PC-9 (cell line): ENCODE data around the gene NR1H2. TPM values are rescaled to one million over a fixed set of nuclear protein-coding genes. Genes with fewer than 3 reads are reported as not detected.

ENCODE experiments used
- BruUV-seq: library from RNA; stranded (reverse); fragments of 400-500 nt; replicated peaks from 2 replicates; lab custom pipeline; 2021; lab: Mats Ljungman, UMichigan
- CTCF ChIA-PET: fragments of 300-600 bp; sonication (Branson Sonifier 250); formaldehyde crosslinking; loops from one replicate; lab custom pipeline; 2022; ENCODE audit warnings: antibody characterized with exemption; lab: Charles Lee
- POLR2A ChIA-PET: fragments of 300-600 bp; sonication (Branson Sonifier 250); formaldehyde crosslinking; loops from one replicate; lab custom pipeline; 2022; ENCODE audit warnings: antibody characterized with exemption; ENCODE audit not compliant: unreplicated experiment; lab: Charles Lee
- DNase-seq, 2 experiments: peaks; one replicate each; pipeline versions ENCODE4 v3.0.0 to v3.0.0-alpha.2; 2015 to 2022; ENCODE audit warnings: mixed read lengths in 1 of 2
- H2AFZ ChIP-seq: fragments of 200-600 bp; sonication (generic); 2 replicates; pipeline ENCODE4 v1.8.1; 2017; ENCODE audit warnings: antibody characterized with exemption
- H3F3A ChIP-seq: fragments of 200-600 bp; sonication (generic); 2 replicates; pipeline ENCODE4 v1.8.1; 2017; ENCODE audit warnings: antibody characterized with exemption, mild to moderate bottlenecking, low read depth; ENCODE audit not compliant: insufficient read depth
- H3K27ac ChIP-seq: fragments of 200-600 bp; sonication (generic); 2 replicates; pipeline ENCODE4 v1.6.1; 2016; ENCODE audit warnings: mixed run types
- H3K27me3 ChIP-seq: fragments of 200-600 bp; sonication (generic); 2 replicates; pipeline ENCODE4 v1.6.1; 2016; ENCODE audit warnings: low read depth, mixed run types; ENCODE audit not compliant: insufficient read depth
- H3K36me3 ChIP-seq: fragments of 200-600 bp; sonication (generic); 2 replicates; pipeline ENCODE4 v1.6.1; 2016; ENCODE audit warnings: low read depth, mixed run types
- H3K4me1 ChIP-seq: fragments of 200-600 bp; sonication (generic); replicated peaks from 2 replicates; pipeline ENCODE4 v1.6.1; 2016; ENCODE audit warnings: mixed run types; ENCODE audit not compliant: insufficient read depth
- H3K4me2 ChIP-seq: fragments of 200-600 bp; sonication (generic); 2 replicates; pipeline ENCODE4 v1.6.1; 2017; ENCODE audit warnings: mixed run types
- H3K4me3 ChIP-seq: fragments of 200-600 bp; sonication (generic); 2 replicates; pipeline ENCODE4 v1.6.1; 2016; ENCODE audit warnings: mixed run types
- H3K79me2 ChIP-seq: fragments of 200-600 bp; sonication (generic); 2 replicates; pipeline ENCODE4 v1.6.1; 2017; ENCODE audit warnings: low read depth, mixed run types
- H3K9me2 ChIP-seq: fragments of 200-600 bp; sonication (generic); 2 replicates; pipeline ENCODE4 v1.8.1; 2017; ENCODE audit warnings: mild to moderate bottlenecking; ENCODE audit not compliant: insufficient read depth
- H3K9me3 ChIP-seq: fragments of 200-600 bp; sonication (generic); 2 replicates; pipeline ENCODE4 v1.8.1; 2016; ENCODE audit warnings: low read depth; ENCODE audit not compliant: insufficient read depth
- H4K20me1 ChIP-seq: fragments of 200-600 bp; sonication (generic); 2 replicates; pipeline ENCODE4 v1.8.1; 2017; ENCODE audit not compliant: insufficient read depth
- CTCF ChIP-seq: fragments of 200-600 bp; sonication (generic); conservative IDR thresholded peaks from 2 replicates; pipeline ENCODE4 v1.6.1; 2017; ENCODE audit warnings: mixed run types, antibody characterized with exemption, mild to moderate bottlenecking, moderate library complexity
- EZH2 ChIP-seq: fragments of 200-600 bp; sonication (generic); IDR thresholded peaks from 2 replicates; pipeline ENCODE4 v1.8.0; 2017; ENCODE audit warnings: antibody characterized with exemption, low read depth
- intact Hi-C: fragments of 100-400 bp; cut with micrococcal nuclease; formaldehyde crosslinking; loops from one replicate; pipeline ENCODE4 v1.10.0; 2022; ENCODE audit not compliant: unreplicated experiment
- total RNA-seq: library from RNA; stranded (reverse); gene quantifications from 2 replicates; pipeline ENCODE4 v1.2.3, GENCODE V29; 2021

The NR1H2 gene
- total RNA-seq, 1 experiment from 2014 or later: 77.5 TPM

DNA sequence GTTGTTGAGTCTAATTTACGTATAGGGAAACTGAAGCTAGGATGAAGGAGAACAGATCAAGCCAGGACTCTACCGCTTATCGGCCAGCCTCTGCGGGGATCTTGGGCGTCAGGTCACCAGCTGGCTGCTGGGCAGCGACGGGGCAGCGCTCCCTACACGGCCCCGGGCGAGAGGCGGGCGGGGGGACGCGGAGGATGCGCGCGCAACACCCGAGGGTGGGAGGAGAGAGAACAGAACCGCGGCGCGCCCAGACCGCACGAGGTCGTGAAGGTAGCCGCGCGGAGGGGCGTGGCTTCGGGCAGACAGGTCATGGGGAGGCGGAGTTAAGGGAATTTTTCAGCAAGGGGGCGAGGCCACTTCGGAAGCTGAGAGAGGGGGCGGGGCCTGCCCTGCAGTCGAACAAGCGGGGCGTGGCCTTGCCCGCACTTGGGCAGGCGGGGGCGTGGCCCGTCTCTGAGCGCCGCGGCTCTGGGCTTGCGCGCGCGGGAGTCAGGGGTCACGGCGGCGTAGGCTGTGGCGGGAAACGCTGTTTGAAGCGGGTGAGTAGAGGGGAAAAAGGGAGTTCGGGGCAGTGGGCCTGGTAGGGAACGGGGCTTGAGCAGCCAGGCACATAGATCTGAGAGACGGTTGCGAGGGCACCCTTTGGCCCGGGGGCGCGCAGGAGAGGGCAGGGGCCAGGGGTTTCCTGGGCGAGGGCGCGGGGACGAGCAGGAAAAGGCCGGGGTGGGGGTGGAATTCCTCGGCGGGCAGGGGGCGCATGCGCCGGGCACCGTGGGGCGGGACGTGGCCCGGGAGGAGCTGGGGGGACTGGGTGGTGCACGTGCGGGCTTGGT lies 7.8 kb downstream of the NR1H2 start, which contains the start of gene POLD1:
POLD1 (plus strand) TSS at position 496 of the 833 bp plus-strand sequence. CDS start 14,505 bp downstream, outside the sequence.
- POLR2A ChIA-PET: interaction anchor here (0.6 kb wide), 2 partner anchors 181 to 211 kb away, joined by 3 to 5 read pairs; partner anchors contain the start of gene MYH14
- BruUV-seq: no TSS peak
- 0 out of 2 replicates have a peak, but pooled peaks cover 13% of the 10 kb centered on the region for H3K36me3 ChIP-seq
- peaks cover 17% of the 10 kb centered on the region for H4K20me1 ChIP-seq
- H3F3A ChIP-seq: peaks cover 22% of the 10 kb centered on the region
- H3K4me1 ChIP-seq: peaks cover 10% of the 10 kb centered on the region; the same call in 1 of the 2 replicates
- DNase-seq: peak; percentile 92 to 99
- peak within 1 kb of the TSS; percentile 15 for H3K27ac ChIP-seq
- H3K9me2 ChIP-seq: no peaks in the 10 kb centered on the region
- intact Hi-C loops: loop anchor here (1.0 kb wide), 1 partner anchor 8 kb away; the partner anchor contains the start of gene NR1H2
- CTCF ChIA-PET: interaction anchor here (0.6 kb wide), 1 partner anchor 31 kb away, joined by 13 read pairs; no protein-coding TSS in a partner anchor
- H3K4me3 ChIP-seq: peak within 1 kb of the TSS; percentile 78
- no peaks in the 10 kb centered on the region for H3K9me3 ChIP-seq
- TF ChIP-seq EZH2 (no peak), CTCF (no peak)
- H2AFZ ChIP-seq: peak within 1 kb of the TSS; percentile 73
- peaks cover 41% of the 10 kb centered on the region for H3K79me2 ChIP-seq
- no peaks in the 10 kb centered on the region for H3K27me3 ChIP-seq
- peak within 1 kb of the TSS; percentile 99 for H3K4me2 ChIP-seq

- H3K27ac ChIP-seq: 0 out of 2 replicates have a peak overlapping the region, but pooled peaks have one; percentile 13
- H3K27me3 ChIP-seq: no peaks in the 10 kb centered on the region
- intact Hi-C loops: loop anchor here (1.0 kb wide), 1 partner anchor 9 kb away; the partner anchor contains the start of gene NR1H2
- H3K36me3 ChIP-seq: 0 out of 2 replicates have a peak, but pooled peaks cover 10% of the 10 kb centered on the region
- peaks cover 10% of the 10 kb centered on the region; the same call in 1 of the 2 replicates for H3K4me1 ChIP-seq
- CTCF ChIA-PET: interaction anchor here (0.7 kb wide), 1 partner anchor 617 kb away, joined by 9 read pairs; no protein-coding TSS in a partner anchor
- peak overlapping the region; percentile 78 for H3K4me3 ChIP-seq
- BruUV-seq: no TSS peak
- peak; percentile 19 to 40 for DNase-seq
- no peaks in the 10 kb centered on the region for H3K9me3 ChIP-seq
- H2AFZ ChIP-seq: peak overlapping the region; percentile 73
- peaks cover 41% of the 10 kb centered on the region for H3K79me2 ChIP-seq
- H4K20me1 ChIP-seq: peaks cover 14% of the 10 kb centered on the region
- TF ChIP-seq CTCF (no peak), EZH2 (no peak)
- H3K4me2 ChIP-seq: peak overlapping the region; percentile 99
- H3F3A ChIP-seq: peaks cover 23% of the 10 kb centered on the region
- no peaks in the 10 kb centered on the region for H3K9me2 ChIP-seq
- POLR2A ChIA-PET: interaction anchor here (0.6 kb wide), 2 partner anchors 182 to 212 kb away, joined by 3 to 5 read pairs; partner anchors contain the start of gene MYH14
These were observed 8.7 kb downstream of the NR1H2 start for GRCh38 chr19:50384685-50385535.
